H4 (cell line): Measurements from ENCODE around the gene MRPL51. TPM values are rescaled to one million over a fixed set of nuclear protein-coding genes. Genes with fewer than 3 reads are reported as not detected.

ENCODE experiments used
- DNase-seq: peaks from one replicate; pipeline ENCODE4 v3.0.0-alpha.2; 2015; ENCODE audit warnings: low spot score
- total RNA-seq: library from RNA; depleted of rRNA; stranded (reverse); fragments of >200 nt; shearing (Covaris generic); gene quantifications from 2 replicates; pipeline ENCODE4 v1.2.3, GENCODE V29; 2014; rRNA removed

The MRPL51 gene
- 286 and 368 TPM in 2 replicates for total RNA-seq

GRCh38 chr12:6492838-6493496, at the start of gene MRPL51:
Gene MRPL51 (minus strand): TSS chr12:6493262. CDS start chr12:6493136, 126 bp downstream.
- DNase-seq = peak; percentile 94

- DNase-seq = no peak
Measured at GRCh38 chr12:6542209-6543009, 49.3 kb upstream of the MRPL51 start.

- DNase-seq = no peak
Measured at GRCh38 chr12:6541371-6542165, 48.5 kb upstream of the MRPL51 start.

GRCh38 chr12:6540181-6540877, 47.3 kb upstream of the MRPL51 start:
- DNase-seq = peak; percentile 97

- no peak for DNase-seq
Measured at GRCh38 chr12:6539707-6540134, 46.7 kb upstream of the MRPL51 start.

- no peak for DNase-seq
Measured at GRCh38 chr12:6539314-6539682, 46.2 kb upstream of the MRPL51 start.

- peak; percentile 77 for DNase-seq
Measured at GRCh38 chr12:6538420-6539313, 45.6 kb upstream of the MRPL51 start.

GRCh38 chr12:6537580-6538419, 44.7 kb upstream of the MRPL51 start:
- DNase-seq = peak; percentile 81

GRCh38 chr12:6536894-6537579, 44.0 kb upstream of the MRPL51 start:
- DNase-seq = no peak

- DNase-seq = no peak
Measured at GRCh38 chr12:6535960-6536847, 43.1 kb upstream of the MRPL51 start.

- no peak for DNase-seq
Measured at GRCh38 chr12:6535697-6535946, 42.6 kb upstream of the MRPL51 start.

GRCh38 chr12:6534945-6535696, 42.1 kb upstream of the MRPL51 start:
- peak; percentile 65 for DNase-seq

GRCh38 chr12:6534695-6534944, 41.6 kb upstream of the MRPL51 start:
- DNase-seq = no peak

- peak; percentile 98 for DNase-seq
Measured at GRCh38 chr12:6533923-6534694, 41.0 kb upstream of the MRPL51 start, which contains the start of gene GAPDH. Gene GAPDH (plus strand): TSS chr12:6534517. CDS start chr12:6534833, 316 bp downstream.

- DNase-seq = no peak
Measured at GRCh38 chr12:6533653-6533922, 40.5 kb upstream of the MRPL51 start.

- peak; percentile 91 for DNase-seq
Measured at GRCh38 chr12:6532927-6533652, 40.0 kb upstream of the MRPL51 start.
